Iris pigment epithelial cell (primary cell): ENCODE data around the gene NID1.

ENCODE experiments used
- DNase-seq: peaks from one replicate; pipeline ENCODE4 v3.0.0-alpha.2; 2011; ENCODE audit warnings: low read depth

Gene NID1

DNA sequence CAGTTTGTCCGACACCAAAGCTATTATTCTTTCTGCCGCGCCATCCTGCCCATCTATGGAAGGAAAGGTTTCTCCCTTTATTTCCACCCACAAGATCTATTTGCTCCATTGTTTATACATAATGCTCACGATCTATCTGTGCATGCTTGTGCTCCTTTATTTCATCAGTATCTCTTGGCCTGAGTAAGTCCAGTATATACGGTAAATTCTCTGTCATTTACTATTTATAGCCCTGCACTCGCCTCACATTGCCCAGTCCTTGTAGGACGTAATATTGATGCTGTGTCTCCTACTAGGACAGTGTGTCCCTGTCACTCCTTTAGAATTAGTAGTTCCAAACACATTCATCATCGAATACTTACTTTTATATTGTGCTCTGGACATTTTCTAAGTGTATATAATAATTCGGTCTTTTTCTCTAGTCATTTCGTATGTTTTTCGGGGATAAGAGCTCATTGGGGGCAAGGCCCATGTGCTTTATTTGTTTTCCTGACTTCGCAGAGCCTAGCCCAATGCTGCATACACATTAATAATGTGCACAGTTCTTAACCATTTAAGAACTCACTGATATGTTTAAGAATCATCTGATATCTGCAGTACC, 3.1 kb upstream of the NID1 start:
- DNase-seq: peak; percentile 75

DNA sequence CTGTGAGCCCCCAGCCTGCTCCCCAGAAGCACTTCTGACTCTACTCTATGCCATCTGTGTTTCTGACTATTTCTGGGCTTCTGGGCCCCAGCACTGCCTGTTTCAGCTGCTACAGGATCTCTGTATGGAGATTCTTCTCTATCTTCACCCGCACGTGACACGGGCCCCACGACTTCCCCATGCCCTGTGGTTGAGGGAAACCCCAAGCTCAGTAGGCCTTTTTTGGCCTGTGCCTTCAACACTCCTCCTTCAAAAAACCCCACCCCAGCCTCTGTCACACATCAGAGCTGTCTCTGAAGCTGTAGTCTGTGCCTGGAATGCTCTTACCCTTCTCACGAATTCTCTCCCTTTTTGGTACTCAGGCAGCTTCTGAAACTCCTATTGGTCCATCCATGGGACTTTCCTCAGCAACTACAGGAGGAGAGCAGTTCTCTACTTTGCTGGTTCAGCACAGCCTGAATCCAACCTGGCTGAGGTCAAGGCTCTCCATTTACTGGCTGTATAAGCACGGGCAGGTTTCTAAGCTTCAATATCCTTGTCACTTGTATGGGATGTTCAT, 2.0 kb upstream of the NID1 start:
- no peak for DNase-seq

DNA sequence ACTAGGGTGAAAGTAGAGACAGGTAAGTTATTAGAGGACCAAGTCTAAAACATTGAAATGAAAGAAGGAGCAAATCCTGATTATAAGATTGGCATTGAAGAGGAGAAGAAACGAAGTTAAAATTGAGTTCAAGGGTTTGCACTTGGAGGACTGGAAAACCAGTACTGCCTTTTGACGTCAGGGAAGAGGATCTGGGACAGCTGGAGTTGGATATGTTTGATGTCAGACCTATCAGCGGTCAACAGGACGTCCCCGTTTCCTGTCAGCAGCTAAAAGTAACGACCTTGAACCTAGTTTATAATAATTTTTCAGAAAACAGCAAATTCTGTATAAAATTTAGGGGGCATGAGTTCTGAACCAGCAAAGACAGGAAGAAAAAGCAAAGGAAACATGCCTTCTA, 1.2 kb upstream of the NID1 start:
- DNase-seq: no peak

DNA sequence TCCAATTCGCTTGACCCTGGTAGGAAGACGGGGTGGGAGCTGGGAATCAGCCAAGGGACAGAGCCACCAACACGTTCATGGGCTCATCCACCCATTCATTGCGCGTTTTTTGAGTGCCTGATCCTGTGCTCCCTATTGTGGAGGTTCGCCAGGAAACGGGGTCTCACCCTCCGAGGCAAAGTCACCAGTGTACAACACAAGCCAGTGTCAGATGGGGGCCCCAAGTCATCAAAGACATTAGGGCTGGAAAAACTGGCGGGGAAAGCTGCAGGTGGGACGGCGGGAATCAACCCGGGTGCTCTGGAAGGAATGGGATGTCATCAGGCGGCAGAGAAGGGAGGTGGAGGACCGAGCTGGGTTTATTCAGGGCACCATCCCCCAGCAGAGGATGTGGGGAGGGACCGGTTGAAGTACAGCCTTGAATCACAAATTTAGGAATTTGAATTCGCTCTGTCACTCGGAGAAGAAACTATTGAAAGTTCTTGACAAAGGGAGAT, 667 bp upstream of the NID1 start:
- no peak for DNase-seq

DNA sequence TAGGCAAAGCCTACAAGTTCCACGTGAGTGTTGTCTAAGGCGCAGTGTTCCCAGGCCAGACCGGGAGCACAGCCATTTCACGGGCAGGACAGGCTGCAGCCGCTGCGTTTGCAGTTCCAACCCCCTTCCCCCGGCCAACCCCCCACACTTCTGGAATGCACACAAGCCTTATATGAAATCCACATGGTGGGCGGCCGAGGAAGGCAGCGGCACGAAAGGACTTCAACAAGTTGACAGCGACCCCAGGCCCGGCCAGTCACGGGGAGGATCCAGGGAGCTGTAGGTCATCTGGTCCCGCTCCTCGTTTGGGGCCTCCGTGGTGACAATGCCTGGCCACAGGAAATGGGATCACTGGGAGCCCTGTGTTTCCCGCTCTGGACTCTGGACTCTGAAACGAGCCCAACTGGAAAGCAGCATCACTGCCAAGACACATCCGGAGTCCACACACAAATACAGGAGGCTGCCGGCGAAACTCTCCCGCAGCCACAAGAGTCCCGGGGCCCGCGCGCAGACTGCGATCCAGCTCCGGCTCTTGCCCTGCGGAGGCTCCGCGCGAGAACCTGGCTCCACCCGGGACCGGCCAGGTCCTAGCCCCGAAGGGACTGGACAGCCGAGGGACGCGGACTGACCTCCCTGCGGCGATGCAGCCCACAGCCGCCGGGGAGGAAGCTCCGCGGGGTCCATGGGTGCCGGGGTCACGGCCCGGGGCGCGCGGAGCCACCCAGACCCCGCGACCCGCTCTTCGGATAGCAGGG, 794 bp downstream of the NID1 start:
- peak; percentile 73 for DNase-seq

DNA sequence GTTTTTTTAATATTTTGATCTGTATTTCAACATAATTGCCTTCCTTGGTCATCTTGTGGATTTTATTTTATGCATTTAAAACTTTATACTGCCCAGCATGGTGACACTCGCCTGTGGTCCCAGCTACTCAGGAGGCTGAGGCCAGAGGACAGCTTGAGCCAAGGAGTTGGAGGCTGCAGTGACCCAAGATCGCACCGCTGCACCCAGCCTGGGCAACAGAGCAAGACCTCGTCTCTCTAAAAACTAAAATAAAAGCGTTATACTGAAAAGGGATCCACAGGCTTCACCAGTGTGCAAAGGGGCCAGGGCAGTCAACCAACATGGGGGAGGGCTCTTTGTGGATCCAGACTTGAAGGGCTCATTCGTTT, 1.4 kb downstream of the NID1 start:
- DNase-seq: no peak

DNA sequence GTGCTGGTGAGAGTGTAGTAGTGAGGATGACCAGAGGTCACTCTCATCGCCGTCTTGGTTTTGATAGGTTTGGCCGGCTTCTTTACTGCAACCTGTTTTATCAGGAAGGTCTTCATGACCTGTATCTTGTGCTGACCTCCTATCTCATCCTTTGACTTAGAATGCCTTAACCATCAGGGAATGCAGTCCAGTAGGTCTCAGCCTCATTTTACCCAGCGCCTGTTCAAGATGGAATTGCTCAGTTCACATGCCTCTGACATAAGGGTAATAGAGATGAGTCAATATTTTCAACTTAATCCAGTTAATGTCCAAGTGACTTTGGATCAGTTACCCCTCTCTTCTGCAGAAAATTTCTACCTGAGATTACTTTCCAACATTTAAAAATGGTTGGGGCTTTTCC, 4.6 kb downstream of the NID1 start:
- DNase-seq: no peak

DNA sequence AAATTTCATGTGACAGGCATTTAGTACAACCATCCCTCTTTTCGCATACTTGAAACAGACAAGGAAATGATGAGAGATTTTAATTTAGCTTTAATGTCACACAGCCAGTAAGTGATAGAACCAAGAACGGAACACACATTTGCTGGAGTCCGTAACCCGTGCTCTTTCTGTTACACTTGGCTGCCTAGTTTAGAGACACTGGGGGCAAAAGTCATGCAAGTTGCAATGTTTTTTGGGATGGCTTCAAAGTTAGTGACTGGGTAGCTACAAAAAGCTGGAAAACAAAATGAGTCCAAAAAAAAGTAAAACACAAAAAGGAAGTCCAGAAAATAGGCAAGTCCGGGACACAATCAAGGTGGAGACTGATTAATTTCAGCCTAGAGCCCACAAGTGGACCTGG, 5.9 kb downstream of the NID1 start:
- DNase-seq: no peak

DNA sequence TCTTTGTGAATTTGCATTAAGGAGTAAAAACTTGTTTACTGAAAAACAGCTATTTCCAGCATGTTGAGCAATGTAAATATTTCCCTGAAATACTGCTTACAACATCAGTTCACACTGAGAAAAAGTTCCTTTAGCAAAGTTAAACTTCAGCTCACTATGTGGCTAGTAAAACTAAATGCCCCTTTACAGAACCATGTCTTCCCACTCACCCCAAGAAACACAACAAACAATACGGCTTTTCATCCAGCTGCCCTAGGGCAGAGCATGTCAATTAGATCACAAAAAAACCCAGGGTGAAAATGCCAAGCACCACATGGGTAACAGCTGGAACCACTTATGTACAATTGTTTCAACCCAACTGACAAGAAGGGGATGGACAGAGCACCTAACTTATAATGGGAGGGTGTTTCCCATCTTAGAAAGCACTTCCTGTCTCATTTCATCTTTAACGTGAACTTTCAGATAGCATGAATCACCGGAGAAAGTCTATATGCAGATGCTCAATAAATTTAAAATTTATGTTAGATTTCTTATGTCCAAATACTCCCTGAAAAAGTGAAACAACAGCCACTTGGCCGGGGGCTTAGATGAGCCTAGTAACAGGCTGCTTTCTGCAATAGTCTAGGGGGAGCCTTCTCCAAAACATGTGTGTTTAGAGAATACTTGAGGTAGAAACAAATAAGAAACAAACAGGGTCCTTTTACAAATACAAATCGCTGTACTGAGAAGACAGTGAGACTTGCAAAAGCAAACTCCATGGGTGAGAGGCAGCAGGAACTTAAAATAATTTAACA, 6.6 kb downstream of the NID1 start:
- DNase-seq: peak; percentile 45

DNA sequence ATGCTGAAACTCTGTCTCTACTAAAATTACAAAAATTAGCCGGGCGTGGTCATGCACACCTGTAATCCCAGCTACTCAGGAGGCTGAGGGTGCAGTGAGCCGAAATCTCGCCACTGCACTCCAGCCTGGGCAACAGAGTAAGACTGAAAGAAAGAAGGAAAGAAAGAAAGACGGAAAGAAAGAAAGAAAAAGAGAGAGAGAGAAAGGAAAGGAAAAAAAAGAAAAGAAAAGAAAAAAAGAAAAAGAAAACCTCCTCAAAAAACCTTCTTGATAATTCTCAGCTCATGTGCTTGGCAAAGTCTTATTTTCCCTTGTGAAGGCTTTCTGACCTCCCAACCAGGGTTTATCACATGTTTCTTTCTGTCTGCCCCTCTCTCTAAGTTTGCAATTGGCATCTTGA, 7.3 kb downstream of the NID1 start:
- DNase-seq: no peak

DNA sequence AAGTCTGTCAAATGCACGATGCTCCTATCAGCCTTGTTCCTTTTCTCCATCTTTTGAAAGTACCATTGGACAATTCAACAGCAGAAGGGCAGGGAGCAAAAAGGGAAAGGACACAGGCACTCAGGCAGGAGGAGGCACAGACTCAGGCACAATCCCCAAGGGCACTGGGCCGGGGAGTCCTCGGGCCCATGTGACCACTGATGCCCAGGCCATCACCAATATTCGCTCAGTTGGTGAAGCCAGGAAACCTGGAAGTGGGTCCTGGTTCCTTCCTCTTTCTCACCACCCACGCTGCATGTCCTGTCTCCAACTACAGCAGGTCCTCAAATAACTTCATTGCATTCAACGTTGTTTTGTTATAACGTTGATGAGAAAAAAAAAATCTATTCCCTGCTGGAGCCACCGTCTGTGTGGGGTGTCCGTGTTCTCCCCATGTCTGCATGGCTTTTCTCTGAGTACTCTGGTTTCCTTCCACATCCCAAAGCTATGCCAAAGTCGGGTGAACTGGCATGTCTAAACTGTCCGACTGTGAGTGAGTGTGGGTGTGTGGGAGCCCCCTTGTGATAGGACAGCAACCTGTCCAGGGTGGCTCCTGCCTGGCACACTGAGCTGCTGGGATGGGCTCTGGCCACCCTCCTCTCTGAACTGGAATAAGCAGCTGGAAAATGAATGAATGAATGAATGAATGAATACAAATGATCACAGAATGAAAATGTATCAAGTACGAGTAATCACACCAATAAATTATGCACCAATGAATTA, 12.5 kb downstream of the NID1 start:
- no peak for DNase-seq

DNA sequence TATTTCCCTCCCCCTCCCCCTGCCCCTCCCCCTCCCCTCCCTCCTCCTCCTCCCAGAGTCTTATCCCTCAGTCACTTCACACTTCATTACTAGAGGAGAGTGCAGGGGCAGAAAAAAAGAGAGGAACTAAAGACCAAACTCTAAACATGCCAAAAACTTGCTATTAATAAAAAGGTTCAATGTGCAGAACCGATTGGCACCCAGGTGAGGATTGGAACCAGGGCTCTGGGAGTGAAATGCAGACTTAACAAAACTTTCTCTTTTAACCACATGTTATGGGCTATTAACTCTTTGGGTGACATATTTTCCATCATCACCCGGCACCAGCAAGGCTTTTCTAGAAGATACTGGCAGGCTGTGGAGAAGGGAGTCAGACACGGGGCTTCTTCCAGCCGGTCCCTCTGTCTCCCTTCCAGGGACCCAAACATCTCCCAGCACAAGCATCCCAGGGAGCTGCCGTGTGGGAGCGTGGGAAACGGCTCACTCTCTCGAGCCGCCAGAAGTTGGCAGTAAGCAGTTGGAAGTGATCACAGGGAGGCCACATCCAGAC, 13.6 kb downstream of the NID1 start:
- no peak for DNase-seq

DNA sequence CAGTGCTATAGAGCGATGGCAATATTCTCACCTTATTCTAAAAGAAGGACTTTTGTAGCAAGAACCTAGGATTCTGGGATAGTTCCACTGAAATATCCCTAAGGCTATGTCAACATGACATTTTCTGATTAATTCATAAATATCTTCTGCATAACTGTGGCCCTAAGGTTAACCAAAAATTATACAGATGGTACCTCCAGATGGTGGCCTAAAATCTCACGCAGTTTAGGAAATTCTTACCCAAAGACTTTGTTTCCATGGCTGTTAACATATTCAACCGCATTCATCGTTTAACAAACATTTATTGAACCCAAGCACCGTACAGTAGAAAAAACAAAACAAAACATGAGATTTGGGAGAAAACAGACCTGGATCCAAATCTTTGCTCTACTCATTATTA, 19.1 kb downstream of the NID1 start:
- DNase-seq: no peak

DNA sequence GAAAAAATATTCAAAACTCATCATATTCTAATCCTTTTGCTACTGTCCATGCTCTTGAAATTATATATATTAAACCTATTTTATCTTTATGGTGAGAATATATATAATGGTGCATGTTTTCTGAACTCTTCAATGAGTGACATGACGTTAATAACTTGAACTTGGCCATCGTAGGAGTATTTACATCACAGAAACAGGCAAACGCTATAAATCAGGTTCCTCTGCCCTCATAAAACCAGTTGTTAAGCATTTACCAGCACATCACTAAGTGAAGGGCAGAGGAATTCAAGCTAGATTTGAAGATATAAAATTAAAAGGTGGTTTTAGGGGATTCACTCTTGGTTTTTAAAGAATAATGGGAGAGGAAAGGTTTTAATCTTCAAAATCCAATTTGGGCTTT, 20.5 kb downstream of the NID1 start:
- no peak for DNase-seq

DNA sequence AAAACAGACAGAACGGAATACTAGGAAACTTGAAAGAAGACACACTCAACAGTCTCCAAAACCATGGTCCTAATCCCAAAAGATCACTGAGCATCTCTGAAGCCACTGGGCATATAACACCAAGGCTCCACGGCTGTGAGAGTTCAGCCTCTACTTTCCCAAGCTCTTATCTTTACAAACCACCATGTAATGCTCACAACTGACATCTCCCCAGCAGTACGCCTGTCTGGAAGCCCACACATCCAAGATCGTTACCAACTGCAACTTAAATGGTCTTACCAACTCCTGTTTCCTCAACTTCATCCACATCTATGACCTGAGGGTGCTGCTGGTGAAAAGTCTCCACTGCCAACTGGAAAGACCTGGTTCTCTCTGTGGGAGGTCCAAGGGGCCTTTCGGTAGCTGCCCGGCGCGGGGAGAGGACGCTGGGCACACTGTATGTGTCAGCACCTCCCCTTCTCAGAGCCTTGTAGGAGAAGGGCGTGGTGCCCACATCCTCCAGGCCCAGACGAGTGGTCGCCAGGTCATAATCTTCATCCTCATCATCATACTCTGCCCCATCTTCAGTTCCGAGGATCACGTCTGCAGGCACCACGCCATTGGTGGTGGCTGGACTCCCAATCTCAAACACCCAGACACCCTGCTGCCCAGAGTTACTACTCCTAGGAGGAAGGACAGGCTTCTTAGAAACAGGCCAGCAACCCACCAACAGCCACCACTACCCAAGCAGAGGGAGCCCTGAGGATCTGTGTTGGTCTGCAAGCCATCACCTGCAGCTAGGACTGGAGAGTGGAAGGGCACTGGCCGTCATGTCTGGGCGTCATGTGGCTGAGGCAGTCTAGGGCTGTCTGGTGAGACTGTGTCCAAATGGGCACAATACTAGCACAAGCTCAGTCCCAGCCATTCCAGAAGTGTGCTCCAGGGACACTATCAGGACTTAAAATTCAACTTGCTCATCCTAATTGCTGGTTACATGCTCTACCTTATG, 23.0 kb downstream of the NID1 start:
- DNase-seq: no peak

DNA sequence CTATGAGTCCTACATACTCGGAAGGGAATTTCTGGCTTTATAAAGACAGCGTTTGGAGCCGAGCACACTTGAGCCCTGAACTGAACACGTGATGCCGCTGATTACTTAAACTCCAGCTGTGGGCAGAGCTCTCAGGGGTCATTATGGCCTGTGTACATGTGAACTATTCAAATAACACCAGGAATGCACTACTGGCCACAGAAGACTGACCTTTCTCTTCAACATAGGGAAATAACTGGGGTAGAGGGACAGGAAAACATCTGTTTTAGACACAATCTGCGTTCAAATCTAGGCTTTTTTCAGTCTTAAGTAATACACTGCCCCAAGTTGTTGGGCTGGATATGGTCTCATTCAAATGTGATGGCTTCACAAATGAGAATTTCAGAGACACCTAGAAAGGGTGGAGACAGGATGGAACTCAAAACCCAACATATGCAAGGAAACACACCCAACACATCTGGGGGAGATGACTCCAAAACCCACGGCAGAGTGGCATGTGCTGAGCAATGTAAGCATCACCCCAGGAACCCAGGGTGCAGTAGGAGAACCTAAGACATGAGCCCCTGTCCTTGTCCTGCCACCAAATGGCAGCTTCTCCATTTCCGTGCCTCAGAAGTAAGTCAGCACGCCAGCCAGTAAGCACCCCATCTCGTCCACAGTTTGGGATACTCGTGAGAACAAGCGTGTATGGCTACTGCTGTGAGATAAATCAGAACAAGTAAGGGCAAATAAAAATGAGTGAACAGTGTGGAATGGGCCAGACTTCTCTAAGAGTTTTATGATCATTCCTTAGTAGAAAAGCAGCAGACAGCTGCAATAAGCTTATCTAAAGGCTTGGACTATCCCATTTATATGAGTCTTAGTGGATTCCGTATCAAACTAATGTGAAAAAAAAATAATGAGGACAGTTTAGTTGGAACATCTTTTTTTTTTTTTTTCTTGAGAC, 24.9 kb downstream of the NID1 start:
- peak; percentile 91 for DNase-seq

DNA sequence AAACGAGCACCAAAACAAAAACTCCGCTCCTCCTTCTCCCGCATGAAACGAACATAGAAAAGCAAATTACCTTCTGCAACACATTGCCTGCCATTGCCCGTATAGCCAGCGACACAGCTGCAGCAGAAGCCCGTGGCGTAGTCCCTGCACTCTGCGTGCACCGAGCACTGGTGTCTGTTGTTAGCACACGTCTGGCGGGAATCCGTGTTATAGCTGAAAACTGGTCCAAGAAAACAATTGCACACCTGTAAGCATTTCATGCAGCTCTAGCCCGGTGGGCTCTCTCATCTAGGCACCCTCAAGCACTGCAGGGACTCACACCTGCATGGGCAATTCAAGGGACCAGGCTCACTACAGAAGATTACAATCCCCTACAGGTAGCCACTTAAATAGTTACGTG, 26.9 kb downstream of the NID1 start:
- no peak for DNase-seq

DNA sequence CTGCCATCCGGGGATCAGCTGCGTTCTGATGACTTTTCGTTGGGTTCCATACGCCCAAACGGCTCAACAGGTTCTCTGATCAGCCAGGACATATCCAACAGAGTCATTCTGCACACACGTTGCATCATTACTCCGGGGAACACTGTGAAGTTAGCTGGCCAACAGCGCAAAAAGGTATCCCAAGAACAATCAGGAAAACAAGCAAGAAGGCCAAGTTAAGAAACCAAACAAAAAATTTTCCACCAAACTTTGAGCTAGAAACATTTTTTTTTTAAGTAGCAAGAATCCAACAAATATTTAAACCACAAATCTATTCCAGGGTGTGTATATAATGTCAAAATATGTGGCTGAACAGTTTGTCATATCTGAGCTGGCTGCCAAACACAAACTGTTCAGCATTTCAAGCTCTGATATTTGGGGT, 29.2 kb downstream of the NID1 start:
- DNase-seq: peak; percentile 67

DNA sequence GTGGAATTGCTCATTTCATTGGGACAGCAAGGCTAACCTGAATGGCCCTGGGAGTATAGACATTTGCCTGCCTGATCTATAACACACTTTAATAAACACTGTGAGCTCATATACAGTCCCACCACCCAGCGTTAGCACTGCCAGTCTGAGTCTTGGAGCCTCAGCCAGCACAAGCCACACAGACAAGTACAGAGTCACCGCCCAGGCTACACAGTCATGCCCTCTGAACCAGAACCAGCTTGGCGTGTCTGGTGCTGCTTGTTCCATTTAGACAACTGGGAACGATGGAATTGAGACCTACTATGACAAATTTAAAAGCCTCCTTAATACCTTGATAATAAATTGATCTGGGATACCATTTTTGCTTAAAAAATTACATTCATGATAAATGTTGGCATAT, 31.6 kb downstream of the NID1 start:
- no peak for DNase-seq
